CD4-positive, alpha-beta T cell treated with Interleukin-10 for 1 hour (primary cell): ENCODE results near the gene ERCC6.

Experiments used
- DNase-seq: peaks from one replicate; pipeline ENCODE4 v3.0.0-alpha.2; 2020

ERCC6 gene

GRCh38 chr10:49508249-49508648 is 30.7 kb downstream of the ERCC6 start:
- DNase-seq = peak; percentile 58

- DNase-seq = no peak
Measured at GRCh38 chr10:49505589-49505988, 33.3 kb downstream of the ERCC6 start.

GRCh38 chr10:49505076-49505475 is 33.8 kb downstream of the ERCC6 start:
- DNase-seq = no peak

- no peak for DNase-seq
Measured at GRCh38 chr10:49504528-49504927, 34.4 kb downstream of the ERCC6 start.

- DNase-seq = no peak
Measured at GRCh38 chr10:49502358-49502757, 36.6 kb downstream of the ERCC6 start.

- DNase-seq = no peak
Measured at GRCh38 chr10:49500412-49500811, 38.5 kb downstream of the ERCC6 start.

GRCh38 chr10:49499305-49499851 is 39.5 kb downstream of the ERCC6 start:
- no peak for DNase-seq

- no peak for DNase-seq
Measured at GRCh38 chr10:49498425-49498824, 40.5 kb downstream of the ERCC6 start.

GRCh38 chr10:49497358-49497757 is 41.6 kb downstream of the ERCC6 start:
- DNase-seq = no peak

- DNase-seq = no peak
Measured at GRCh38 chr10:49488056-49488717, 50.7 kb downstream of the ERCC6 start.

- DNase-seq = no peak
Measured at GRCh38 chr10:49486738-49487137, 52.2 kb downstream of the ERCC6 start.

GRCh38 chr10:49486009-49486408 is 52.9 kb downstream of the ERCC6 start:
- no peak for DNase-seq

GRCh38 chr10:49484486-49485235 is 54.3 kb downstream of the ERCC6 start:
- DNase-seq = no peak

- DNase-seq = no peak
Measured at GRCh38 chr10:49478819-49479218, 60.1 kb downstream of the ERCC6 start.

GRCh38 chr10:49474901-49475300 is 64.0 kb downstream of the ERCC6 start:
- DNase-seq = no peak

GRCh38 chr10:49471532-49471931 is 67.4 kb downstream of the ERCC6 start:
- DNase-seq = no peak

GRCh38 chr10:49465736-49466135 is 73.2 kb downstream of the ERCC6 start:
- DNase-seq = no peak
